ENCODE results near the gene MAP2.

The MAP2 gene

GRCh38 chr2:209424199-209424701 is 403 bp downstream of the MAP2 start:
- no peak for DNase-seq (ENCODE audit: low read depth)

- DNase-seq (ENCODE audit: low read depth): no peak
Observed at GRCh38 chr2:209424781-209425470, 1.1 kb downstream of the MAP2 start.

GRCh38 chr2:209425471-209426071 is 1.7 kb downstream of the MAP2 start:
- no peak for DNase-seq (ENCODE audit: low read depth)

GRCh38 chr2:209426432-209426831 is 2.6 kb downstream of the MAP2 start:
- DNase-seq (ENCODE audit: low read depth): no peak

- DNase-seq (ENCODE audit: low read depth): no peak
Observed at GRCh38 chr2:209431701-209432100, 7.9 kb downstream of the MAP2 start.

GRCh38 chr2:209441541-209441940 is 17.7 kb downstream of the MAP2 start:
- DNase-seq (ENCODE audit: low read depth): no peak

- DNase-seq (ENCODE audit: low read depth): no peak
Observed at GRCh38 chr2:209442939-209443338, 19.1 kb downstream of the MAP2 start.

- no peak for DNase-seq (ENCODE audit: low read depth)
Observed at GRCh38 chr2:209445485-209445884, 21.6 kb downstream of the MAP2 start.

GRCh38 chr2:209451209-209451834 is 27.5 kb downstream of the MAP2 start:
- DNase-seq (ENCODE audit: low read depth): no peak

GRCh38 chr2:209456489-209456888 is 32.6 kb downstream of the MAP2 start:
- no peak for DNase-seq (ENCODE audit: low read depth)

GRCh38 chr2:209458008-209458979 is 34.4 kb downstream of the MAP2 start:
- no peak for DNase-seq (ENCODE audit: low read depth)

- DNase-seq (ENCODE audit: low read depth): no peak
Observed at GRCh38 chr2:209459359-209459758, 35.5 kb downstream of the MAP2 start.

- no peak for DNase-seq (ENCODE audit: low read depth)
Observed at GRCh38 chr2:209460151-209460761, 36.4 kb downstream of the MAP2 start.

GRCh38 chr2:209463226-209463625 is 39.4 kb downstream of the MAP2 start:
- no peak for DNase-seq (ENCODE audit: low read depth)

GRCh38 chr2:209463835-209464234 is 40.0 kb downstream of the MAP2 start:
- no peak for DNase-seq (ENCODE audit: low read depth)

- DNase-seq (ENCODE audit: low read depth): no peak
Observed at GRCh38 chr2:209468846-209469245, 45.0 kb downstream of the MAP2 start.

GRCh38 chr2:209469481-209469880 is 45.6 kb downstream of the MAP2 start:
- DNase-seq (ENCODE audit: low read depth): no peak

- no peak for DNase-seq (ENCODE audit: low read depth)
Observed at GRCh38 chr2:209470466-209470865, 46.6 kb downstream of the MAP2 start.

GRCh38 chr2:209471037-209471436 is 47.2 kb downstream of the MAP2 start:
- no peak for DNase-seq (ENCODE audit: low read depth)

- no peak for DNase-seq (ENCODE audit: low read depth)
Observed at GRCh38 chr2:209472112-209472832, 48.4 kb downstream of the MAP2 start.

GRCh38 chr2:209472871-209473270 is 49.0 kb downstream of the MAP2 start:
- DNase-seq (ENCODE audit: low read depth): no peak

Data from stimulated activated CD8-positive, alpha-beta memory T cell treated with anti-CD3 and anti-CD28 coated beads, Interleukin-15, amount 100 ng/mL, for 1 hour (primary cell).